Posterior cingulate gyrus (tissue), 11 donors: ENCODE data around the gene AK1.

ENCODE experiments used
- DNase-seq, 10 donors: peaks; one replicate each; pipeline versions ENCODE4 v3.0.0 to v3.0.0-alpha.2; 2020 to 2021; ENCODE audit warnings: mixed read lengths in 3 of 10
- intact Hi-C: fragments of 100-400 bp; cut with DNase I; formaldehyde crosslinking; loops from one replicate; pipeline ENCODE4 v1.15.1; 2023

Gene AK1, protein sequence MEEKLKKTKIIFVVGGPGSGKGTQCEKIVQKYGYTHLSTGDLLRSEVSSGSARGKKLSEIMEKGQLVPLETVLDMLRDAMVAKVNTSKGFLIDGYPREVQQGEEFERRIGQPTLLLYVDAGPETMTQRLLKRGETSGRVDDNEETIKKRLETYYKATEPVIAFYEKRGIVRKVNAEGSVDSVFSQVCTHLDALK

DNA sequence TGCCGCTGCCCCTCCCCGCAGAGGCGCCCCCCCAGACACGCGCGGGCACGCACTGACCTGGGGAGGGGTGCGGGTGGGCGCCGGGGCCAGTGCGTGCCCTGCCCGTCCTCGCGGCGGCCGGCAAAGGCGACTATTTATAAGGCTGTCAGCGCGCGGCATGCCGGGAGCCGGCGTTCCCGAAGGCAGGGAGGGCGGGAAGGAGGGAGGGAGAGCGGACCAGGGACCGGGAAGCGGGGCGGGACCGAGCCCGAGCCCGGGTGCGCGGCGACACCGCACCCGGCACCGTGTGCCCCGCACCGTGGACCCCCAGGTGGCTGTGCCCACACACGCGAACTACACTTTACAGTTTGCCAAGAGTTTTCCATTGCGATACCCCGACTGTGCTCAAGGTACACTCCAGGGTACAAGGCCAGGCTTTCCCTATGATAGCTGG is at the start of gene AK1:
Gene AK1, minus strand, starts transcription at position 110 of the 433 bp plus-strand sequence. CDS start 3,058 bp downstream, outside the sequence.
- intact Hi-C loops = loop anchor here (10.0 kb wide), 1 partner anchor 73 kb away; the partner anchor contains the start of gene FPGS
- peak; percentile 88 to 98 (median 90) for DNase-seq

DNA sequence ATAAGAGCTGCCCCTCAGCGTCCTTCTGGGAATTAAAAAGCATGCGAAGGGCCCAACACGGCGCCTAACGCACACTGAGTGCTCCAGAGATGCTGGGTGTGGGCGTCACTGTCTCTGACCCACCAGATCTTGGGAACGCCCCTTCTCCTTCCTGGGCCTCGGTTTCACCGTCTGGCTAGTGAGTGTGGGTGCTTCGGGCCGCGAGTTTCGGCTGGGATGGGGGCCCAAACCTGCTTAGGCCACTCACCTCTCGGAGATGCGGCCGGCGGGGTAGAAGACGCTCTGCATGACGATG is 49.4 kb upstream of the AK1 start:
- no peak for DNase-seq
- intact Hi-C loops = no loop called here

DNA sequence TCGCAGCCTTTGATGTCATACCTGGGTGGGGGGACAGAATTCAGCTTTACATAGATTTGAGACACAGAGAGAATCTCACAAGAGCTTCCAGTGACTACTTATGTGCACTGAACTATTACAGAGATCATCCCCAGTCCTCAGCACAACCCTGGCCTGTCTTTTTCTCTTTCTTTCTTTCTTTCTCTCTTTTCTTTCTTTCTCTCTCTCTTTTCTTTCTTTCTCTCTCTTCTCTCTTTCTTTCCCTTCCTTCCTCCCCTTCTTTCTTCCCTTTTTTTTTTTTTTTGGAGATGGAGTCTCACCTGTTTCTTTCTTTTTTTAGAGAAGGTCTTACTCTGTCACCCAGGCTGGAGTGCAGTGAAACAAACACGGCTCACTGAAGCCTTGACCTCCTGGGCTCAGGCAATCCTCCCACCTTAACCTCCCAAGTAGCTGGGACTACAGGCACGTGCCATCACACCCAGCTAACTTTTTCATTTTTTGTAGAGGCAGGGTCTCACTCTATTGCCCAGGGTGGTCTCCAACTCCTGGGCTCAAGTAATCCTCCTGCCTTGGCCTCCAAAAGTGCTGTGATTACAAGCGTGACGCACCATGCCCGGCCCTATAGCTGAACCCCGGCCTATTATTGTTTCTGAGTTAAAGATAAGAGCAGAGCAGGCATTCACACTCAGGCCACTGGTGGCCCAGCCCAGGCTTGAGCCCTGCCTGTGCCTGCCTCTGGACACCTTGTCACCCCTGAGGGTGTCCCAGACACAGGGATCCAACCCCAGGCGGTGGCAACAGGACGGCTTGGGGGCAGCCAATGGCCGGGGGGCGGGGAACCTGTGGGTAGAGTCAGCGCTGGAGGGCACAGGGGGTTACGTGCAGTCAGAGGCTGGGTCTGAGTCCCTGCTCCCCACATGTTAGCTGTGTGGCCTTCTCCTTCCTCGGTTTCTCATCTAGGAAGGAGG is 48.8 kb upstream of the AK1 start:
- DNase-seq = no peak
- intact Hi-C loops = no loop called here

DNA sequence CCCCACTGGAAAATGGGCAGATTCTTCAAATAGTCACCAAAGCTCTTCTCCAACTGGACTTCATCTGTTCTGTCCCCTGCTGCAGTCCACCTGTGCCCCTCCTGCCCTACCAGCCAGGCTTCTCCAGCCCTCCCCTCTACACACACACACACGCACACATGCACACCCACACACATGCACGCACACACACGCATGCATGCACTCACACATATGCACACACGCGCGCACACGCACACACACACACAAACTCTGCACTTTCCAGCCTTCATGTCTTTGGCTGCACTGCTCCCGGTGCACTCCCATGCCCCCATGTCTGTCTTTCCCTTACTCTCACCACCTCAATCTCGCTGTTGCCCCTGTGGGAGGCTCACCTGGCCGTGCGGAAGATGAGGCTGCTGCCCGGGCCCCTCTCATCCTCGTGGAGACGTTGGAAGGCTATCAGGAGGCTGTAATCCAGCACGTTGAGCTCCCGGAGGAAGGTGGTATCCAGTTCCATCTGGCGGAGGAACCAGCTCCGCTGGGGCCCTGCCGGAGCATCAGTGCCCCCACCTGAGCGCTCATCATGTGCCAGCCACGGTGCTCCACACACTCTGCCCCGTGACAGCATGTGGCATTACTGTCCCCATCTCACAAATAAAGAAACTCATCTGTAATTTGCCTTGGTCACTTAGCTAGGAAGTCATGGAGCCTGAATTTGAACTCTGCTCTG is 47.4 kb upstream of the AK1 start:
- DNase-seq = no peak
- intact Hi-C loops = loop anchor here (5.0 kb wide), 1 partner anchor 188 kb away; the partner anchor contains the start of gene TOR2A

DNA sequence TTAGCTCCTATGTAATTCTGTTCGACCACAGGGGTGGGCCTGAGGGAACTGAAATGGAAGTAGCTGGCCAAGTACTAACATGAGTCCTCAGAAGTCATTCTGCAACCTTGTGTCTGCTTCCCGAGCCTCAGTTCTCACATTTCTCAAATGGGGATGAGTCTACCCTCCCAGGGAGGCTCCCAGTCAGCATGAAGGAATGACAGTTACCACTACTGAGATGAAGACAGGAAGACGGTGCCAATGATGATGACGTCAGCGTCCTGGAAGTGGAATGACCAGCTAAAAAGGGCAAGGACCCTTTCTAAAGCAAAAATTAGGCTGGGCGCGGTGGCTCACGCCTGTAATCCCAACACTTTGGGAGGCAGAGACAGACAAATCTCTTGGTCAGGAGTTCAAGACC is 46.3 kb upstream of the AK1 start:
- intact Hi-C loops = loop anchor here (2.0 to 5.0 kb wide), 2 partner anchors 186 to 333 kb away; partner anchors contain the start of gene TOR2A
- DNase-seq = no peak

DNA sequence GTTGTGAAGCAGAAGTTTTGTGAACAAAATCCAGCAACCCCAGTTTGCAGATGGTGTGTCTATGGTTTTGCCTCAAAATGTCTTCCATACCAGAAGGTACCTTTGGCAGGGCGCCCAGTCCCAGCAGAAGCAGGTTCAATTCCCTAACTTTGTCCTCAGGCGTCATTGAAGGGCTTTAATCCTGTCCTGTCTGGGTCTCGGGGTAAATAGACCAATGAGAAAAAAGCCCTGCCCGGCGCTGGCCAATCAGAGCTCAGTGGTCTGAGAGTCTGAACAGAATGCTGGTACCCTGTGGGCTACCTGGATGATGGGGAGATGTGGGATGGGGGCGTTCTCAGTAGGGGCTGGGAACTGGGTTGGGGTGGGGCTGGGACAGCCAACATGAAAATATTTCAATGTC is 45.6 kb upstream of the AK1 start:
- intact Hi-C loops = loop anchor here (2.0 to 5.0 kb wide), 2 partner anchors 186 to 332 kb away; partner anchors contain the start of gene TOR2A
- no peak for DNase-seq

DNA sequence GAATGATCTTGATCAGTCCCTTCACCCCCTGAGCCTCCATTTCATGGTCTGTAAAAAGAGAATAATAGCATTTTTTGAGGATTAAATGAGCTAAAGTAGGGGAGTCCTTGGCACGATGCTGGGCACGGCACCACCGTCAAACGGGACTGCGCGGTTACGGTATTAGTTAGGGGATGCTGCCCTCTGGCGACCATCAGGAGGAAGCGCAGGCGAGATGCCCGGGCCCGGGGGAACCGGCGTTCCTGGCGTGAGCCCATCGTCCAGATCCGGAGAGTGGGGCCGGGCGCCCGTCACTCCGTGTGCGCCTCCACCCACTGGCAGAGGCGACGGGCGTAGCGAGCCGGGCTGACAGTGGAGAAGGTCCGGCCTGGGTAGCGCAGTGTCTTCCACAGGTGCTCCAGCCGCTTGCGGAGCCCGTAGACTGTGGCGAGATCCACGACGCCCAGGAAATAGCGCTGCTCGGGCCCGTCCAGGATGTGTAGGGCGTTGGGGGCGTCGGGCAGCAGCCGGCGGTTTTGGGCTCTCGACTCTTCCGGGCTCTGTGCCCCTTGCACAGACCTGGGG is 44.2 kb upstream of the AK1 start:
- DNase-seq = peak; percentile 52 to 96 (median 80)
- intact Hi-C loops = loop anchor here (2.0 to 5.0 kb wide), 2 partner anchors 184 to 331 kb away; partner anchors contain the start of gene TOR2A

DNA sequence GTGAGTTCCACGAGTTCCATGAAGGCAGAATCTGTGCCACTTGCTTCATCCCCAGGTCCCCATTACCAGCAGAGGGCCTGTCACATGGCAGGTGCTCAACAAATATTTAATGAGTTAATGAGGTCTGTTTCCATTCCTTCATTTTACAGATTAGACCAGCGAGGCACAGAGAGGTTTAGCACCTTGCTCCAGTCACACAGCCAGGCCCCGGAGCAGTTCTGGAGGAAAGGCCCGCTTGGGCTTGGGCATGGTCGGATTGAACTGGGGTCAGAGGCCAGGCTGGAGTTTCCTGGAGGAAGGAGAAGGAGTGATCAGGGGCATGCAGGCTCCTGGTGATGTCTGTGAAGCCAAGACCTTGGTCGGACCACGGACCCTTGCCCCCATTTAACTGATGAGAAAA is 43.3 kb upstream of the AK1 start:
- intact Hi-C loops = loop anchor here (5.0 kb wide), 1 partner anchor 183 kb away; the partner anchor contains the start of gene TOR2A
- DNase-seq = no peak

DNA sequence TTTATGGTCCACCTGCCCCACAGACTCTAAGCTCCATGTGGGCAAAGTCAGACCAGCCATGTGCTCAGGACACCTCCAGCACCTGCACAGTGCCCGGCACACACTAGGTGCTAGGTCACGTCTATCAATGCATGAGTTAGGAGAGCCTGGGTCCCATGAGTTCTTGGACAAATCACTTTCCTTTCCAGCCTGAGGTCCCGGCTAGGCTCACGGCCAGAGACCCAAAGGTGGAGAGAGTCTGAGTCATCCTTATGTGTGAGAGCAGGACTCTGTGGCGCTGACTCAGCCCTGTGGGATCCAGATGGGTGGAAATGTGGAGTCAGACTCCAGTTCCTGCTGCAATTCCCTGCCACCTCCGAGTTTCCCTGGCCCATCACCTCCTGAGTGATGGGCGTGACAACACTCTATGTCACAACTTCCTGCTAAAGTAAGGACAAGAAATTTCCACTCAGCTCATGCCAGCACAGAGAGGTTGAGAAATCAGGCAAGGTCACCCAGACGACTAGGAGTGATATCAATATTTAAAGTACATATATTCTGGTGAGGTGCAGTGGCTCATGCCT is 41.9 kb upstream of the AK1 start:
- intact Hi-C loops = loop anchor here (5.0 to 10.0 kb wide), 4 partner anchors 117 to 415 kb away; partner anchors contain the start of genes CDK9, FPGS and STXBP1
- DNase-seq = peak in 5 of 10 donors; percentile 47 to 93 (median 86)

DNA sequence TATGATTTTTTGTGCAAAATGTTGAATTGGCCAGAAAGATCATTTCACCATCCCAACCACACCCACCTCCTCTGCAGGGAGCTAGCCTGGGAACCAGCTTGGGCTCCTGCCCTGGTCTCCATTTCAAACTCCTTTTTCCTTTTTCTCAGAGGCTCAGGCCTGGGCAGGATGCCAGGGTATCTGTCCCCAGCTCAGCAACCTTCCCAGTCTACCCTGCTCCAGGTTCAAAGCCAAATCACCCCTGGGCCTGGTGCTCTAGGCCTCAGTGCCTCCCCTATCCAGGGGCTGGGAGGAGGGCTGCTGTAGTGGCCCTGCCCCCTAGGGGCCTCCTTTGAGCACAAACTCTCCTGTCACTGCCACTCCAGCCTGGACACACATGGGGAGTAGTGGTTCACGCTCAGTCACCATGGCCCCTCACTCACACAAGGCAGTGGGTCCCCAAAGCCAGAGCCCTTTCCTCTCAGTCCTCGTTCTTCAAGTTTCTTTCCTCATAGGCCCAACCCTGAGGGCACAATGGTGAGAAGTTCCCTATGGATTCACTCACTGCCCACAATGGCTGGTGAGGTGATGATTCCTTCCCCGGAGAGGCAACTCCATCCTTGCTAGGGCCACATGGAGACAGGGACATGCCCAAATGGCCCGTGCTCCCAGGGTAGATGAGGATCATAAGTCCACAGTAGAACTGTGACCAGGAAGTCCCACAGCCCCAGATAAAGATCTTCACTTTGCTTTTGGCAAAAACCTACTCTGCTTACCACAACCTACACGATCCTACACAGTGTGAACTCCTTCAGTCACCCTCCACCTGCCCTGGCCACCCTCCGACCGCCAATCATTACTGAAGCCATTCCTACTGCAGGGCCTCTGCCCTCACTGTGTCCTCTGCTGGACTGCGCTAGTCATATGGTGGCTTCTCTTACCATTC is 41.0 kb upstream of the AK1 start:
- no peak for DNase-seq
- intact Hi-C loops = loop anchor here (5.0 to 10.0 kb wide), 4 partner anchors 116 to 414 kb away; partner anchors contain the start of genes CDK9, FPGS and STXBP1

DNA sequence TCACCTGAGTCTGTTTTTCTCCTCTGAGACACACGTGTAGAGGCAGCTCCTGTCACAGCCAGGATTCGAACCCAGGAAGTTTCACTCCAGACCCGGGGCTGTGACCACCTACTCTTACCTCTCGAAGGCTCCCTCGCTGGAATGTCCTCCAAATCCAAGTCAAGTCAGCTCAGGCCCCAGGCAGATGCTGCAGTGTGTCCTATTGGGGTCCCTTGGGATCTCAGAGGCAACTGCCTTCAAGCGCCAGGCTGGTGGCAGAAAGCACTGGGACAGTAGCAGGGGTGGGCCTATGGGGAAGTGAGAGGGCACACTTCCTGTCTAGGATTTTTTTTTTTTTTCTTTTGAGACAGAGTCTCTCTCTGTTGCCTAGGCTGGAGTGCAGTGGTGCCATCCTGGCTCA is 40.1 kb upstream of the AK1 start:
- DNase-seq = no peak
- intact Hi-C loops = loop anchor here (5.0 to 10.0 kb wide), 4 partner anchors 115 to 413 kb away; partner anchors contain the start of genes CDK9, FPGS and STXBP1

DNA sequence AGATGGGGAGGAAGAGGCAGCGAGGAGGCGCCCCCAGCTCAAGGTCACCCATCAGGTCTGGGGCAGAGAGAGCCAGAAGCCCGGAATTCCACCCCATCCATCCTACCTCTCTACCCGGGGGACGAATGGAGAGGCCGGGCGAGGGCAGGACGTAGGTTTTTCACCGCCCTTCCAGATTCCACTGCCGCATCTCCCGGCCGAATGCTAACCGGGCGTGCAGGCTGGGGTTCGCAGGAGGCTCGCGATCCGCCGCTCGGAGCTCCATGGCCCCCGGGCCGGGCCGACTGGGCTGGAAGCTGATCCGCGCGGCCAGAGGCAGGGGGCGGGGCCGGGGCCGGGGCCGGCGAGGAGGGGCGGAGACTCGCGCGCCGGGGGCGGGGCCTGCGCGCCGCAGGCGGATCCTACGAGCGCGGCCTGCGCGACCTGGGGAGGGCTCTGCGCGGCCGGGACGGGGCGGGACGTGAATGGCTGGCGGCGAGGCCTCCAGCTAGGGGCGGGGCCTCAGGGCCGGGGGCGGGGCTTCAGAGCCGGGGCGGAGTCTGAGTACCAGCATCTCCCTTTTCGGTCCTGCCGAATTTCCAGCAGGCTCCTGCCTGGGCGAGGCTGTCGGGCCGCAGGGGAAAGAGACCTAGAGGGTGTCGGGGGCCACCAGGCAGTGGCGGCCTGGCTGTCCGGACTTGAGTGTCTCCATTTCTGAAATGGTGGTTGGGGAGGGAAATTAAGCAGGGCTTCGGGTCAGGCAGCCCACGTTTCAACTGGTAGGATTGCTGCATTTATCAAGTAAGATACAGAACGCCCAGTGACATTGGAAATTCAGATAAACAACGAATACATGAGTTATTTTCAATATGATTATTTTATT is 39.5 kb upstream of the AK1 start, which contains the start of gene ST6GALNAC4:
Gene ST6GALNAC4, minus strand, starts transcription at position 322 of the 862 bp plus-strand sequence. CDS start 622 bp downstream, outside the sequence.
- peak; percentile 88 to 99 (median 94) for DNase-seq
- intact Hi-C loops = loop anchor here (5.0 to 10.0 kb wide), 4 partner anchors 115 to 412 kb away; partner anchors contain the start of genes CDK9, FPGS and STXBP1

DNA sequence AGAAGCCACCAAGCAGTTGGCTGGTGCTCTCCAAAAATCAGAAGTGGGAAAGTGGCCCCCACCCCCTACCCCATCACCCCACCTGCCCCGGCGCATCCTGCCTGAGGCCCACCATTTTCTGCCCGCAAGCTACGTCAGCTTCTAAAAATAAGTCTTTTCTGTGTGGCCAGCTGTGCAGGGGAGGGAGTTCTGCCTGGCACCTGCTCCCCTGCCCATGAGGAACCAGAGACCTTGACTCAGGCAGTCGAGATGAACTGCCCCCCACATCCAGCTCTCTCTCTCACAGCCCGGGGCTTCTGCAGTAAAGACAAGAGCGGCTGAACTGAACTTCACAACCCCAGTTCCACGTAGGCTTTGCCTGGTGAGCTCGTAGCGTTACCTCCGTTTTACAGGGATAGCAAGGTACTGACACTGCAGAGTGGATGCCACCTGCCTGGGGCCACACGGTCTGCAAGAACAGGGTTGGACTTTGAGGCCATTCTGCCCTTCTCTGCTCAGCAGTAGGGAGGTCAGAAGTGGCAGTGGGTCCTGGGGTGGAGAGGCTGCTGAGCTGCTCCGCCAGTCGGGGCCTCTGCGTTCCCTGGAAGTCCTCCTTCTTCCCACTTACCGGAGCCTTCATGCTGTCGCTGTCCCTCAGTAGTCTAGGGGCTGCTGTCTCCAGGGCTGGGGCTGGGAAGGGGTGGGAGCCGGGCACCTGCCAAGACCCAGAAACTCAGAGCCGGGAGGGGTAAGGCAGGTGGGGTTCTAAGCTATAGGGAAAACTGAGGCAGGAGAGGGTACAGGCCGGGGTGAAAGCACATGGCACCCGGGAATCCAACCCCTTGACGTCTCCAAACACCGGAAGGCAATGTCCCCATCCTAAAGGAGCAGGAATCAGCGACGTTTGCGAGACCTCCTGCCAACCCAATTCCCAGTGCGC is 38.6 kb upstream of the AK1 start:
- peak in 1 of 10 donors; percentile 72 for DNase-seq
- intact Hi-C loops = loop anchor here (5.0 to 10.0 kb wide), 4 partner anchors 114 to 411 kb away; partner anchors contain the start of genes CDK9, FPGS and STXBP1

DNA sequence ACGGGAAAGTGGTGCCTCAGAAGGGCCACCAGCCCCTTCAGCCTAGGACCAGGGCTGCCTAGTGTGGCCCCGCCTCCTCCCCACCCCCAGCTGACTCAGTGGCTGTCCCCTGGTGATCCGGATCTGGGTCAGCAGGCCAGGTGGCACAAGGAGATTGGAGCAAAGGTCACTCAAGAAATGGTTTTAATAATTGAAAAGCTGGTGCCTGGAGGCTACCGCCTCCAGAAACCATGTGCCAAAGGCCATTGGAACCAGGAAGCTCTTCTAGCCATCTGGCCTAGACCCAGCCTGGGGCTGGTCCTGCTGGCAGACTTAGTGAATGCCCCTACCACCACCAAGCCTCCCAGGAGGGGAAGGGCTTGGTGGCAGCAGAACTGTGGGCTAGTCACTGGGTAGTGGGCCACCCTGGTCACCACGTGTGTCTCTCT is 37.9 kb upstream of the AK1 start:
- intact Hi-C loops = loop anchor here (5.0 to 10.0 kb wide), 4 partner anchors 113 to 411 kb away; partner anchors contain the start of genes CDK9, FPGS and STXBP1
- DNase-seq = no peak

DNA sequence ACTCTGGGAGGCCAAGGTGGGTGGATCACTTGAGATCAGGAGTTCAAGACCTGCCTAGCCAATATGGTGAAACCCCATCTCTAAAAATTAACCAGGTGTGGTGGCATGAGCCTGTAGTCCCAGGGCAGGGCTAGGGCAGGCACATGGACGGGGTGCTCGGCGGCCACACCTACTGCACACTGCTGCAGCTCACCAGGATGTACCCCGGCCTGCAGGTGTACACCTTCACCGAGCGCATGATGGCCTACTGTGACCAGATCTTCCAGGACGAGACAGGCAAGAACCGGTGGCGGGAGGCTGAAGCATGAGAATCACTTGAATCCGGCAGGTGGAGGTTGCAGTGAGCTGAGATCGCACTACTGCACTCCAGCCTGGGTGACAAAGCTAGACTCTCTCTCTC is 36.2 kb upstream of the AK1 start:
- DNase-seq = peak in 1 of 10 donors; percentile 55
- intact Hi-C loops = loop anchor here (10.0 kb wide), 1 partner anchor 409 kb away; no protein-coding TSS in a partner anchor

DNA sequence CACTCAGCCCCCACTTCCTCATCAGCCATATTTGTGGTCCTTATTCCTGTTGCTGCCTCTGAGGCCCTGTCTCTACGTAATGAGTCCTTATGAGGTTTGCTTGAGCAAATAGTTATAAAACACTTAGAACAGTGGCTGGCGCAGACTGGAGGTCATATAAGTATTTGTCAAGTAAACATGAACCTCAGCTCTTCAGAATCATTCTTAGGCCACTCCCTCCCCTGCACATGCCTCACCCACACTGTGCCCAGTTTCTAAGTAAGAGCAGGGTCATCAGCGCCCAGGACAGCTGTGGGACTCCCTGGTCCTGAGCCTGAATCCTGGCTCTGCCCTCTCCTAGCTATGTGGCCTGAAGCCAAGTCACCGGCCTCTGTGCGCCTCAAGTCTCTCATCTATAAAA is 35.4 kb upstream of the AK1 start:
- intact Hi-C loops = loop anchor here (10.0 kb wide), 1 partner anchor 408 kb away; no protein-coding TSS in a partner anchor
- no peak for DNase-seq
